ENCODE data around the gene GLTPD2. TPM values are rescaled to one million over a fixed set of nuclear protein-coding genes. Genes with fewer than 3 reads are reported as not detected.

GLTPD2 gene
- total and polyA plus RNA-seq, 10 of the 15 experiments (the other 5 are each of a cell fraction or from before 2014, with no cell fraction given): 0.16 to 0.34 TPM; not detected in 8

- FAIRE-seq (no peak), DNase-seq (ENCODE audit: low read depth, low spot score) (no peak), ATAC-seq (no peak)
- Histone ChIP-seq H3K36me3 (ENCODE audit: control insufficient read depth in 2 of 2, insufficient read depth in 2 of 2, low read length in 1 of 2) (no peaks in the 10 kb centered on the region), H4K20me1 (ENCODE audit: control insufficient read depth, insufficient read depth) (no peaks in the 10 kb centered on the region), H3K4me1 (ENCODE audit: control insufficient read depth, insufficient read depth, low read length) (no peaks in the 10 kb centered on the region; the same call in 1 of the 2 replicates), H3K9ac (ENCODE audit: control insufficient read depth, insufficient read depth, low read length) (no peak overlapping the region), H3K4me2 (ENCODE audit: control insufficient read depth, insufficient read depth) (no peak overlapping the region), H3K27me3 (replicated peaks in 1 of 2; ENCODE audit: control insufficient read depth in 2 of 2, insufficient read depth in 2 of 2, low read length in 1 of 2) (no peaks in the 10 kb centered on the region), H3K79me2 (ENCODE audit: control insufficient read depth, insufficient read depth, low read length) (no peaks in the 10 kb centered on the region), H3K4me3 (no peak overlapping the region), H3K9me3 (replicated peaks; ENCODE audit: control insufficient read depth, insufficient read depth, low read length) (no peaks in the 10 kb centered on the region), H3K27ac (ENCODE audit: control insufficient read depth, insufficient read depth) (no peak overlapping the region), H2AFZ (ENCODE audit: control insufficient read depth, low read depth, low read length) (no peak overlapping the region)
- SMC1A ChIA-PET (ENCODE audit: uncharacterized antibody, unreplicated experiment): no interaction called here
- POLR2A ChIA-PET: no interaction called here
- no TSS peak for BruUV-seq (replicated peaks)
- RAD21 ChIA-PET (ENCODE audit: unreplicated experiment): no interaction called here
- intact Hi-C loops (cut with micrococcal nuclease; ENCODE audit: unreplicated experiment) (no loop called here), in situ Hi-C loops (cut with MboI) (no loop called here)
- TF ChIP-seq E4F1 (IDR thresholded peaks at IDR 0.05; ENCODE audit: borderline replicate concordance, partially characterized antibody): no peak
- TF ChIP-seq ZNF687 (IDR thresholded peaks at IDR 0.05): no peak
- TF ChIP-seq BACH1 (IDR thresholded peaks at IDR 0.05; ENCODE audit: borderline replicate concordance): no peak
- TF ChIP-seq SMARCA5 (IDR thresholded peaks at IDR 0.05): no peak
- TF ChIP-seq RCOR1 (conservative IDR thresholded peaks at IDR 0.05; ENCODE audit: low read depth, low read length): no peak
- no peak for TF ChIP-seq NR2C1 (IDR thresholded peaks at IDR 0.05)
- TF ChIP-seq CBX3 (IDR thresholded peaks at IDR 0.05; ENCODE audit: borderline replicate concordance, low read depth): no peak
- no peak for TF ChIP-seq EED (IDR thresholded peaks at IDR 0.05; ENCODE audit: low read depth)
- no peak for TF ChIP-seq SMAD5 (IDR thresholded peaks at IDR 0.05; ENCODE audit: low read depth)
- no peak for TF ChIP-seq EP300 (IDR thresholded peaks at IDR 0.05; ENCODE audit: borderline replicate concordance in 1 of 2, control insufficient read depth in 1 of 2, low read depth in 2 of 2, low read length in 2 of 2)
- no peak for TF ChIP-seq BCL3 (IDR thresholded peaks at IDR 0.05; ENCODE audit: borderline replicate concordance, insufficient read depth, low read depth, low read length, poor library complexity, severe bottlenecking)
- no peak for TF ChIP-seq HSF1 (IDR thresholded peaks at IDR 0.05; ENCODE audit: low read depth, low read length)
- TF ChIP-seq USF2 (IDR thresholded peaks at IDR 0.05; ENCODE audit: borderline replicate concordance, low read depth, low read length): no peak
- CTCF ChIA-PET: no interaction called here
- WGBS (ENCODE audit: insufficient coverage, insufficient replicate concordance, low lambda C conversion rate, missing lambda C conversion rate): 31% methylated on average over 3 of the region's 3 CpGs
Observed at GRCh38 chr17:4766201-4766600, 22.6 kb upstream of the GLTPD2 start.
